Heart left ventricle (tissue), 13 donors: ENCODE measurements around the gene OSCAR.

Experiments
- CTCF ChIP-seq, 12 donors: fragments of 200-600 bp; sonication (generic) in 4 of 12; IDR thresholded peaks; one replicate each; pipeline versions ENCODE4 v1.5.0 to v1.8.0; 2018 to 2022; ENCODE audit warnings: antibody characterized with exemption in 12 of 12, mild to moderate bottlenecking in 5 of 12
- POLR2A ChIP-seq, 2 donors: fragments of 450-650 bp; IDR thresholded peaks; one replicate each; pipeline ENCODE4 v1.6.1; 2017; ENCODE audit warnings: antibody characterized with exemption in 2 of 2, mild to moderate bottlenecking in 2 of 2, moderate library complexity in 2 of 2
- donor health status: ischemic (EF 13 %, LVEDD 7.1; RV severe dilation, severe dysfunction).
- donor health status: DM: no; HTN: yes; CAD: no.
- donor health status: DM: no; HTN: no; CAD: no.
- donor health status: ischemic (EF 25% LVEDD 6.9; RV normal size, moderate dysfunction).
- donor health status: ischemic (EF 25% LVEDD 5.7; RV mildly dilated, moderate dysfunction).
- donor health status: ischemic (EF 35%, LVEDD 5.7; RV mildly dilated, moderate dysfunction).
- donor health status: nonischemic (EF 11% LVEDD 7.7; RV severe dilation, severe dysfunction).
- donor health status: DM: yes; HTN: yes; CAD: no.
- donor health status: PGD.
- donor health status: ischemic (EF 29% LVEDD 5.4; RV normal size, mild dysfunction).
- donor health status: nonischemic (EF 23%, LVEDD 6.1; RV moderate dilation, normal function).

- TF ChIP-seq CTCF (IDR thresholded peaks at IDR 0.05) (no peak), POLR2A (IDR thresholded peaks at IDR 0.05) (peak in 1 of 2 donors; percentile 47)
Measured at GRCh38 chr19:54115109-54116063, 14.8 kb upstream of the OSCAR start, which contains the start of the genes PRPF31 and TFPT.
